Cardiac muscle cell (in vitro differentiated cells and primary cell): Measurements from ENCODE around the gene CCDC85C. TPM values are rescaled to one million over a fixed set of nuclear protein-coding genes. Genes with fewer than 3 reads are reported as not detected.

Source experiments
- DNase-seq, 2 donors: peaks; one replicate each; pipeline versions ENCODE4 v3.0.0 to v3.0.0-alpha.2; 2010 to 2017; ENCODE audit warnings: low read depth in 1 of 2, low spot score in 1 of 2
- H3K27ac ChIP-seq: fragments of 200-600 bp; sonication (generic); 2 replicates; pipeline ENCODE4 v1.5.1; 2016
- H3K27me3 ChIP-seq: fragments of 200-600 bp; sonication (generic); 2 replicates; pipeline ENCODE4 v1.6.0; 2016; ENCODE audit warnings: control low read depth
- H3K36me3 ChIP-seq: fragments of 200-600 bp; sonication (generic); 2 replicates; pipeline ENCODE4 v1.5.1; 2016; ENCODE audit warnings: control low read depth
- H3K4me1 ChIP-seq: fragments of 200-600 bp; sonication (generic); 2 replicates; pipeline ENCODE4 v1.8.1; 2017; ENCODE audit warnings: low read depth, mild to moderate bottlenecking, mixed run types
- H3K4me3 ChIP-seq: fragments of 200-600 bp; sonication (generic); 2 replicates; pipeline ENCODE4 v1.5.1; 2016; ENCODE audit warnings: mild to moderate bottlenecking
- H3K9me3 ChIP-seq: fragments of 200-600 bp; sonication (generic); 2 replicates; pipeline ENCODE4 v1.5.1; 2017; ENCODE audit warnings: low read depth, mild to moderate bottlenecking, control low read depth
- CTCF ChIP-seq: IDR thresholded peaks from 2 replicates; pipeline ENCODE4 v1.5.1; 2012; ENCODE audit warnings: low read depth, mild to moderate bottlenecking, low read length
- polyA plus RNA-seq: library from polyadenylated mRNA; unstranded; fragments of >200 nt; fragmentation: Nextera tagmentation; extraction: Ambion mirVana; gene quantifications from 2 replicates; pipeline ENCODE4 v1.2.1, GENCODE V29; 2016
- total RNA-seq: library from RNA; depleted of rRNA; stranded (reverse); fragments of >200 nt; gene quantifications from 2 replicates; pipeline ENCODE4 v1.2.3, GENCODE V29; 2016

CCDC85C gene
- total and polyA plus RNA-seq, 2 experiments from 2014 or later, result 39.6 to 45.7 TPM

GRCh38 chr14:99538733-99539132, 65.3 kb downstream of the CCDC85C start:
- Histone ChIP-seq H3K4me1 (peaks cover 38% of the 10 kb centered on the region), H3K36me3 (no peaks in the 10 kb centered on the region)

GRCh38 chr14:99538275-99538674, 65.7 kb downstream of the CCDC85C start:
- peaks cover 38% of the 10 kb centered on the region for H3K4me1 ChIP-seq

More at GRCh38 chr14:99538733-99539132, 65.3 kb downstream of the CCDC85C start:
- no peak for TF ChIP-seq CTCF
- H3K27ac ChIP-seq, result no peak overlapping the region
- H3K4me3 ChIP-seq, result no peak overlapping the region
- no peaks in the 10 kb centered on the region for H3K27me3 ChIP-seq
- DNase-seq, result no peak
- no peaks in the 10 kb centered on the region for H3K9me3 ChIP-seq

GRCh38 chr14:99537399-99537798, 66.6 kb downstream of the CCDC85C start:
- Histone ChIP-seq H3K4me1 (peaks cover 38% of the 10 kb centered on the region), H3K36me3 (no peaks in the 10 kb centered on the region), H3K27me3 (no peaks in the 10 kb centered on the region), H3K27ac (no peak overlapping the region), H3K9me3 (no peaks in the 10 kb centered on the region), H3K4me3 (no peak overlapping the region)
- peak in 1 of 2 donors; percentile 82 for DNase-seq
- no peak for TF ChIP-seq CTCF

More at GRCh38 chr14:99538275-99538674, 65.7 kb downstream of the CCDC85C start:
- peak; percentile 12 for TF ChIP-seq CTCF
- Histone ChIP-seq H3K27me3 (no peaks in the 10 kb centered on the region), H3K27ac (no peak overlapping the region), H3K36me3 (no peaks in the 10 kb centered on the region), H3K4me3 (no peak overlapping the region), H3K9me3 (no peaks in the 10 kb centered on the region)
- DNase-seq, result peak in 1 of 2 donors; percentile 25

- H3K4me3 ChIP-seq, result no peak overlapping the region
- H3K27ac ChIP-seq, result no peak overlapping the region
- DNase-seq, result no peak
- H3K4me1 ChIP-seq, result peaks cover 30% of the 10 kb centered on the region
- TF ChIP-seq CTCF, result no peak
- no peaks in the 10 kb centered on the region for H3K36me3 ChIP-seq
- H3K9me3 ChIP-seq, result no peaks in the 10 kb centered on the region
- no peaks in the 10 kb centered on the region for H3K27me3 ChIP-seq
These were observed 67.9 kb downstream of the CCDC85C start for GRCh38 chr14:99535908-99536778.

- H3K9me3 ChIP-seq, result no peaks in the 10 kb centered on the region
- no peak overlapping the region for H3K27ac ChIP-seq
- DNase-seq, result no peak
- no peak overlapping the region for H3K4me3 ChIP-seq
- H3K4me1 ChIP-seq, result peaks cover 29% of the 10 kb centered on the region
- H3K36me3 ChIP-seq, result no peaks in the 10 kb centered on the region
- TF ChIP-seq CTCF, result no peak
- no peaks in the 10 kb centered on the region for H3K27me3 ChIP-seq
These were observed 68.6 kb downstream of the CCDC85C start for GRCh38 chr14:99535448-99535847.
